Lower lobe of right lung (tissue), 2 donors: ENCODE data around the gene WASF3. TPM values are rescaled to one million over a fixed set of nuclear protein-coding genes. Genes with fewer than 3 reads are reported as not detected.

Experiments
- ATAC-seq, 2 donors: fragments of 200-7000 bp; cut with Tn5 transposase; one replicate each; pipeline ENCODE4 v1.9.1; 2020 to 2022; ENCODE audit warnings: mild to moderate bottlenecking in 2 of 2, moderate library complexity in 2 of 2
- DNase-seq: peaks from one replicate; pipeline ENCODE4 v3.0.0-alpha.2; 2020
- H3K27ac ChIP-seq: fragments of 200-600 bp; one replicate; pipeline ENCODE4 v1.8.0; 2022
- H3K27me3 ChIP-seq: fragments of 200-600 bp; one replicate; pipeline ENCODE4 v1.8.0; 2022; ENCODE audit warnings: low read depth
- H3K36me3 ChIP-seq: fragments of 200-600 bp; one replicate; pipeline ENCODE4 v1.8.0; 2022; ENCODE audit warnings: mild to moderate bottlenecking
- H3K4me1 ChIP-seq: fragments of 200-600 bp; one replicate; pipeline ENCODE4 v1.8.0; 2022
- H3K4me3 ChIP-seq: fragments of 200-600 bp; one replicate; pipeline ENCODE4 v1.8.0; 2022; ENCODE audit warnings: mild to moderate bottlenecking
- H3K9me3 ChIP-seq: fragments of 200-600 bp; one replicate; pipeline ENCODE4 v1.8.0; 2022
- CTCF ChIP-seq: fragments of 200-600 bp; IDR thresholded peaks from one replicate; pipeline ENCODE4 v1.8.0; 2022; ENCODE audit warnings: antibody characterized with exemption, mild to moderate bottlenecking
- intact Hi-C: fragments of 100-400 bp; cut with DNase I; formaldehyde crosslinking; loops from one replicate; pipeline ENCODE4 v1.11.0; 2022
- total RNA-seq: library from RNA; stranded (reverse); fragmentation: NEBNext Ultra II Directional; extraction: Animal tissue kit (Norgen Biotek cat#: 25700); gene quantifications from one replicate; pipeline ENCODE4 v1.2.1, GENCODE V29; 2021
- donor health status: DM: no; HTN: yes; CAD: no; lungs with severe emphysema.

WASF3 gene
- total RNA-seq, 1 donor from 2014 or later = 15.4 TPM

- Histone ChIP-seq H3K36me3 (no peaks in the 10 kb centered on the region), H3K9me3 (no peaks in the 10 kb centered on the region), H3K4me1 (no peaks in the 10 kb centered on the region), H3K27me3 (no peaks in the 10 kb centered on the region), H3K27ac (no peak overlapping the region), H3K4me3 (no peak overlapping the region)
- intact Hi-C loops = no loop called here
- ATAC-seq = no peak
- DNase-seq = no peak
- no peak for TF ChIP-seq CTCF
Measured at GRCh38 chr13:26646603-26647002, 89.1 kb downstream of the WASF3 start.

- intact Hi-C loops = no loop called here
- Histone ChIP-seq H3K27ac (no peak overlapping the region), H3K4me1 (no peaks in the 10 kb centered on the region), H3K36me3 (no peaks in the 10 kb centered on the region), H3K4me3 (no peak overlapping the region), H3K27me3 (no peaks in the 10 kb centered on the region), H3K9me3 (no peaks in the 10 kb centered on the region)
- no peak for TF ChIP-seq CTCF
- ATAC-seq (no peak), DNase-seq (no peak)
Measured at GRCh38 chr13:26651234-26651633, 93.8 kb downstream of the WASF3 start.

GRCh38 chr13:26653310-26653709, 95.8 kb downstream of the WASF3 start:
- TF ChIP-seq CTCF = no peak
- Histone ChIP-seq H3K27me3 (no peaks in the 10 kb centered on the region), H3K4me1 (no peaks in the 10 kb centered on the region), H3K4me3 (no peak overlapping the region), H3K27ac (no peak overlapping the region), H3K9me3 (no peaks in the 10 kb centered on the region), H3K36me3 (no peaks in the 10 kb centered on the region)
- ATAC-seq (no peak), DNase-seq (no peak)
- intact Hi-C loops = no loop called here

- H3K36me3 ChIP-seq = no peaks in the 10 kb centered on the region
- H3K9me3 ChIP-seq = no peaks in the 10 kb centered on the region
- H3K4me3 ChIP-seq = no peak overlapping the region
- H3K27ac ChIP-seq = no peak overlapping the region
- DNase-seq = no peak
- H3K4me1 ChIP-seq = no peaks in the 10 kb centered on the region
- no peak for ATAC-seq
- no peak for TF ChIP-seq CTCF
- no peaks in the 10 kb centered on the region for H3K27me3 ChIP-seq
- intact Hi-C loops = no loop called here
Measured at GRCh38 chr13:26653842-26654241, 96.4 kb downstream of the WASF3 start.

GRCh38 chr13:26656919-26657318, 99.4 kb downstream of the WASF3 start:
- no peaks in the 10 kb centered on the region for H3K27me3 ChIP-seq
- no peak overlapping the region for H3K4me3 ChIP-seq
- TF ChIP-seq CTCF = no peak
- no peak overlapping the region for H3K27ac ChIP-seq
- H3K4me1 ChIP-seq = no peaks in the 10 kb centered on the region
- peak in 1 of 2 donors; percentile 32 for ATAC-seq
- H3K9me3 ChIP-seq = no peaks in the 10 kb centered on the region
- intact Hi-C loops = no loop called here
- no peak for DNase-seq
- no peaks in the 10 kb centered on the region for H3K36me3 ChIP-seq
